Epithelial cell of umbilical artery (primary cell): Measurements from ENCODE around the gene GAGE12J. TPM values are rescaled to one million over a fixed set of nuclear protein-coding genes. Genes with fewer than 3 reads are reported as not detected.

Experiments used
- total RNA-seq: library from RNA; depleted of rRNA; stranded (reverse); fragments of >200 nt; gene quantifications from 2 replicates; pipeline ENCODE4 v1.2.3, GENCODE V29; 2014

Gene GAGE12J, protein sequence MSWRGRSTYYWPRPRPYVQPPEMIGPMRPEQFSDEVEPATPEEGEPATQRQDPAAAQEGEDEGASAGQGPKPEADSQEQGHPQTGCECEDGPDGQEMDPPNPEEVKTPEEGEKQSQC
- total RNA-seq = not detected in 2 replicates

GRCh38 chrX:49321737-49322136 lies at the start of gene GAGE12J:
GAGE12J (plus strand) TSS chrX:49322037; CDS start chrX:49323194, 1,157 bp downstream.

GRCh38 chrX:49303346-49303745 lies 18.5 kb upstream of the GAGE12J start, which contains the start of gene GAGE10:
GAGE10 (plus strand) TSS chrX:49303646; CDS start chrX:49304860, 1,214 bp downstream.

DNA sequence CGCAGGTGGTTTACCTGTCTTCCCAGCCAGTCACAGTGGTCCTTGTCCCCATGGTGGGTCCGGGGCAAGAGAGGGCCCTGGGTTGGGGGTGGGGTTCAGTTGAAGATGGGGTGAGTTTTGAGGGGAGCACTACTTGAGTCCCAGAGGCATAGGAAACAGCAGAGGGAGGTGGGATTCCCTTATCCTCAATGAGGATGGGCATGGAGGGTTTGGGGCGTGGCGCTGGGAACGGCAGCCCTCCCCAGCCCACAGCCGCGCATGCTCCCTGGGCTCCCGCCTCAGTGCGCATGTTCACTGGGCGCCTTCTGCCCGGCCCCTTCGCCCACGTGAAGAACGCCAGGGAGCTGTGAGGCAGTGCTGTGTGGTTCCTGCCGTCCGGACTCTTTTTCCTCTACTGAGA lies 9.4 kb downstream of the GAGE12J start, which contains the start of gene GAGE13:
GAGE13 (plus strand) TSS at position 301 of the 400 bp plus-strand sequence. CDS start 1,156 bp downstream, outside the sequence.

Other genes with a start within 250 kb of the GAGE12J start
- gene PRAF2, start 248.0 kb upstream of the GAGE12J start, total RNA-seq = 4.6 and 5.2 TPM in 2 replicates
- 24.0 and 34.0 TPM in 2 replicates for gene WDR45, start 242.2 kb upstream of the GAGE12J start, total RNA-seq
- 23.4 and 25.1 TPM in 2 replicates for gene GPKOW, start 198.3 kb upstream of the GAGE12J start, total RNA-seq
- gene MAGIX, start 159.3 kb upstream of the GAGE12J start, total RNA-seq = 0.65 and 1.7 TPM in 2 replicates
- gene PLP2, start 150.1 kb upstream of the GAGE12J start, total RNA-seq = 7.8 and 13.3 TPM in 2 replicates
- gene PRICKLE3, start 135.7 kb upstream of the GAGE12J start, total RNA-seq = 5.2 and 6.2 TPM in 2 replicates
- under 0.01 and 0.15 TPM in 2 replicates for gene SYP, start 121.8 kb upstream of the GAGE12J start, total RNA-seq
- gene CACNA1F, start 88.7 kb upstream of the GAGE12J start, total RNA-seq = not detected in 2 replicates
- gene CCDC22, start 86.6 kb upstream of the GAGE12J start, total RNA-seq = 8.1 and 10.6 TPM in 2 replicates
- gene FOXP3, start 57.3 kb upstream of the GAGE12J start, total RNA-seq = not detected in 2 replicates
- gene PPP1R3F, start 52.2 kb upstream of the GAGE12J start, total RNA-seq = 1.9 and 2.9 TPM in 2 replicates
- not detected in 2 replicates for gene GAGE10, start 18.4 kb upstream of the GAGE12J start, total RNA-seq
- not detected in 2 replicates for gene GAGE13, start 9.5 kb downstream of the GAGE12J start, total RNA-seq
- gene GAGE12C, start 210.1 kb downstream of the GAGE12J start, total RNA-seq = not detected in 2 replicates
- not detected in 2 replicates for gene GAGE12D, start 219.7 kb downstream of the GAGE12J start, total RNA-seq
- not detected in 2 replicates for gene GAGE12E, start 229.3 kb downstream of the GAGE12J start, total RNA-seq
- not detected in 2 replicates for gene GAGE12F, start 238.8 kb downstream of the GAGE12J start, total RNA-seq
- not detected in 2 replicates for gene GAGE12G, start 248.4 kb downstream of the GAGE12J start, total RNA-seq